Measurements from ENCODE around the gene COG6. TPM values are rescaled to one million over a fixed set of nuclear protein-coding genes. Genes with fewer than 3 reads are reported as not detected.

The COG6 gene
- total and polyA plus RNA-seq, 2 of the 4 experiments (the other 2 are of a cell fraction) = 22.8 to 37.5 TPM

GRCh38 chr13:39787086-39787487 is 131.6 kb downstream of the COG6 start:
- dilution Hi-C loops (cut with HindIII; ENCODE audit: low sequenced_read_pairs, unreplicated experiment) (no loop called here), intact Hi-C loops (cut with micrococcal nuclease) (no loop called here), in situ Hi-C loops (cut with MboI; ENCODE audit: low sequenced_read_pairs) (no loop called here)
- TF ChIP-seq NFE2L2 (IDR thresholded peaks at IDR 0.05; ENCODE audit: low read depth, low read length) (no peak), MAFK (IDR thresholded peaks at IDR 0.05; ENCODE audit: low read depth, low read length) (no peak), RFX5 (IDR thresholded peaks at IDR 0.05; ENCODE audit: low read depth, low read length) (no peak), CHD1 (IDR thresholded peaks at IDR 0.05; ENCODE audit: low read depth, low read length) (no peak), RCOR1 (IDR thresholded peaks at IDR 0.05; ENCODE audit: insufficient replicate concordance, low read length) (no peak), SMC3 (IDR thresholded peaks at IDR 0.05; ENCODE audit: low read depth, low read length) (no peak), FOS (IDR thresholded peaks at IDR 0.05; ENCODE audit: low read depth, low read length) (no peak), MAZ (IDR thresholded peaks at IDR 0.05; ENCODE audit: borderline replicate concordance, low read depth, low read length) (no peak)
- TF ChIP-seq, protein P1, sequence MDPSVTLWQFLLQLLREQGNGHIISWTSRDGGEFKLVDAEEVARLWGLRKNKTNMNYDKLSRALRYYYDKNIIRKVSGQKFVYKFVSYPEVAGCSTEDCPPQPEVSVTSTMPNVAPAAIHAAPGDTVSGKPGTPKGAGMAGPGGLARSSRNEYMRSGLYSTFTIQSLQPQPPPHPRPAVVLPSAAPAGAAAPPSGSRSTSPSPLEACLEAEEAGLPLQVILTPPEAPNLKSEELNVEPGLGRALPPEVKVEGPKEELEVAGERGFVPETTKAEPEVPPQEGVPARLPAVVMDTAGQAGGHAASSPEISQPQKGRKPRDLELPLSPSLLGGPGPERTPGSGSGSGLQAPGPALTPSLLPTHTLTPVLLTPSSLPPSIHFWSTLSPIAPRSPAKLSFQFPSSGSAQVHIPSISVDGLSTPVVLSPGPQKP (IDR thresholded peaks at IDR 0.05; ENCODE audit: borderline replicate concordance, low read depth, low read length) = no peak
- no peak overlapping the region for H3K4ac ChIP-seq (ENCODE audit: low read depth, low read length)
- H2BK20ac ChIP-seq (ENCODE audit: low read depth, low read length) = no peak overlapping the region
- no peak overlapping the region for H2AK5ac ChIP-seq (ENCODE audit: low read depth, low read length)
- peaks cover 6% of the 10 kb centered on the region; the same call in 1 of the 2 replicates for H3K4me1 ChIP-seq (ENCODE audit: control insufficient read depth, insufficient read depth, low read length)
- no peak overlapping the region for H2AFZ ChIP-seq (replicated peaks; ENCODE audit: low read length, poor library complexity)
- no peak overlapping the region for H3K4me2 ChIP-seq (ENCODE audit: low read depth, low read length)
- H3K23ac ChIP-seq (ENCODE audit: low read depth, low read length) = no peak overlapping the region
- DNase-seq (no peak), ATAC-seq (ENCODE audit: low read depth) (no peak)
- H4K8ac ChIP-seq (ENCODE audit: low read depth in 2 of 2, low read length in 2 of 2) = no peak overlapping the region
- no TSS peak for BruUV-seq (replicated peaks)
- no peak overlapping the region for H2BK15ac ChIP-seq (ENCODE audit: low read depth, low read length)
- CTCF ChIA-PET = no interaction called here
- H3K14ac ChIP-seq (replicated peaks; ENCODE audit: low read depth, low read length) = no peak overlapping the region
- H2BK120ac ChIP-seq (ENCODE audit: low read depth, low read length) = no peak overlapping the region
- POLR2A ChIA-PET (ENCODE audit: unreplicated experiment) = no interaction called here
- H3K36me3 ChIP-seq (ENCODE audit: control insufficient read depth, insufficient read depth, low read length) = no peaks in the 10 kb centered on the region
- no peak overlapping the region for H3K4me3 ChIP-seq (ENCODE audit: insufficient read depth, low read depth, low read length)
- no peak overlapping the region for H3K18ac ChIP-seq (ENCODE audit: low read depth, low read length)
- H3K9ac ChIP-seq (ENCODE audit: low read depth, low read length) = no peak overlapping the region
- H3K56ac ChIP-seq (ENCODE audit: extremely low read depth, insufficient read depth, low read length) = no peak overlapping the region
- H4K91ac ChIP-seq (ENCODE audit: insufficient read depth, low read depth, low read length) = no peak overlapping the region
- peaks cover 5% of the 10 kb centered on the region for H3K9me3 ChIP-seq (ENCODE audit: control insufficient read depth, insufficient read depth, low read length)
- H4K5ac ChIP-seq (ENCODE audit: low read depth, low read length) = no peak overlapping the region
- H3K79me1 ChIP-seq (ENCODE audit: low read depth in 1 of 2, low read length in 2 of 2) = no peaks in the 10 kb centered on the region
- no peaks in the 10 kb centered on the region for H3K27me3 ChIP-seq (ENCODE audit: control insufficient read depth, insufficient read depth, low read length)
- H4K20me1 ChIP-seq (ENCODE audit: insufficient read depth, low read length) = no peaks in the 10 kb centered on the region
- no CpG with 5 or more reads among the region's 1 CpG for WGBS, 2 experiments (ENCODE audit: extremely low coverage in 2 of 2, insufficient read length in 1 of 2)
- 0 out of 2 replicates have a peak, but pooled peaks cover 2% of the 10 kb centered on the region for H3K9me1 ChIP-seq (ENCODE audit: insufficient read depth, low read length)
- no peak overlapping the region for H3K27ac ChIP-seq (ENCODE audit: insufficient read depth, low read length)
- no peak overlapping the region for H2AK9ac ChIP-seq (replicated peaks; ENCODE audit: low read depth, low read length, poor library complexity)
- H2BK5ac ChIP-seq (ENCODE audit: low read depth, low read length, poor library complexity, severe bottlenecking) = no peak overlapping the region

All from IMR-90 (cell line).